ENCODE results near the gene CC2D2A. TPM values are rescaled to one million over a fixed set of nuclear protein-coding genes. Genes with fewer than 3 reads are reported as not detected.

The CC2D2A gene
- total and polyA plus RNA-seq, 2 experiments from 2014 or later, result 13.9 to 15.8 TPM

- H3K27me3 Mint-ChIP-seq (ENCODE audit: insufficient read depth, low read depth, poor library complexity), result peaks cover 3% of the 10 kb centered on the region
- no peaks in the 10 kb centered on the region for H3K79me2 ChIP-seq (replicated peaks; ENCODE audit: insufficient read depth)
- no peaks in the 10 kb centered on the region for H4K20me1 ChIP-seq (replicated peaks; ENCODE audit: insufficient read depth)
- H3K4me3 Mint-ChIP-seq, result no peak overlapping the region
- no peak overlapping the region for H3K4me2 ChIP-seq
- no peaks in the 10 kb centered on the region for H3K36me3 Mint-ChIP-seq (ENCODE audit: low read depth)
- no peak overlapping the region for H3K27ac Mint-ChIP-seq
- H3K27me3 ChIP-seq (ENCODE audit: insufficient read depth), result no peaks in the 10 kb centered on the region
- no peak overlapping the region for H3K4me3 ChIP-seq
- no peaks in the 10 kb centered on the region for H3K4me1 ChIP-seq (ENCODE audit: insufficient read depth)
- H2AFZ ChIP-seq, result no peak overlapping the region
- ATAC-seq (no peak), DNase-seq (ENCODE audit: low spot score) (no peak)
- TF ChIP-seq CTCF (conservative IDR thresholded peaks at IDR 0.05; ENCODE audit: low read depth in 2 of 2), result no peak
- TF ChIP-seq STAT1 (IDR thresholded peaks at IDR 0.05; ENCODE audit: unreplicated experiment), result no peak
- TF ChIP-seq EZH2phosphoT487 (IDR thresholded peaks at IDR 0.05; ENCODE audit: unreplicated experiment), result no peak
- no peak for TF ChIP-seq ZNF331 (CRISPR knock-in tag; IDR thresholded peaks at IDR 0.05; ENCODE audit: low read depth)
- TF ChIP-seq CREB1 (CRISPR knock-in tag; IDR thresholded peaks at IDR 0.05; ENCODE audit: low read depth), result no peak
- TF ChIP-seq REST (IDR thresholded peaks at IDR 0.05; ENCODE audit: unreplicated experiment), result no peak
- TF ChIP-seq, protein P1, sequence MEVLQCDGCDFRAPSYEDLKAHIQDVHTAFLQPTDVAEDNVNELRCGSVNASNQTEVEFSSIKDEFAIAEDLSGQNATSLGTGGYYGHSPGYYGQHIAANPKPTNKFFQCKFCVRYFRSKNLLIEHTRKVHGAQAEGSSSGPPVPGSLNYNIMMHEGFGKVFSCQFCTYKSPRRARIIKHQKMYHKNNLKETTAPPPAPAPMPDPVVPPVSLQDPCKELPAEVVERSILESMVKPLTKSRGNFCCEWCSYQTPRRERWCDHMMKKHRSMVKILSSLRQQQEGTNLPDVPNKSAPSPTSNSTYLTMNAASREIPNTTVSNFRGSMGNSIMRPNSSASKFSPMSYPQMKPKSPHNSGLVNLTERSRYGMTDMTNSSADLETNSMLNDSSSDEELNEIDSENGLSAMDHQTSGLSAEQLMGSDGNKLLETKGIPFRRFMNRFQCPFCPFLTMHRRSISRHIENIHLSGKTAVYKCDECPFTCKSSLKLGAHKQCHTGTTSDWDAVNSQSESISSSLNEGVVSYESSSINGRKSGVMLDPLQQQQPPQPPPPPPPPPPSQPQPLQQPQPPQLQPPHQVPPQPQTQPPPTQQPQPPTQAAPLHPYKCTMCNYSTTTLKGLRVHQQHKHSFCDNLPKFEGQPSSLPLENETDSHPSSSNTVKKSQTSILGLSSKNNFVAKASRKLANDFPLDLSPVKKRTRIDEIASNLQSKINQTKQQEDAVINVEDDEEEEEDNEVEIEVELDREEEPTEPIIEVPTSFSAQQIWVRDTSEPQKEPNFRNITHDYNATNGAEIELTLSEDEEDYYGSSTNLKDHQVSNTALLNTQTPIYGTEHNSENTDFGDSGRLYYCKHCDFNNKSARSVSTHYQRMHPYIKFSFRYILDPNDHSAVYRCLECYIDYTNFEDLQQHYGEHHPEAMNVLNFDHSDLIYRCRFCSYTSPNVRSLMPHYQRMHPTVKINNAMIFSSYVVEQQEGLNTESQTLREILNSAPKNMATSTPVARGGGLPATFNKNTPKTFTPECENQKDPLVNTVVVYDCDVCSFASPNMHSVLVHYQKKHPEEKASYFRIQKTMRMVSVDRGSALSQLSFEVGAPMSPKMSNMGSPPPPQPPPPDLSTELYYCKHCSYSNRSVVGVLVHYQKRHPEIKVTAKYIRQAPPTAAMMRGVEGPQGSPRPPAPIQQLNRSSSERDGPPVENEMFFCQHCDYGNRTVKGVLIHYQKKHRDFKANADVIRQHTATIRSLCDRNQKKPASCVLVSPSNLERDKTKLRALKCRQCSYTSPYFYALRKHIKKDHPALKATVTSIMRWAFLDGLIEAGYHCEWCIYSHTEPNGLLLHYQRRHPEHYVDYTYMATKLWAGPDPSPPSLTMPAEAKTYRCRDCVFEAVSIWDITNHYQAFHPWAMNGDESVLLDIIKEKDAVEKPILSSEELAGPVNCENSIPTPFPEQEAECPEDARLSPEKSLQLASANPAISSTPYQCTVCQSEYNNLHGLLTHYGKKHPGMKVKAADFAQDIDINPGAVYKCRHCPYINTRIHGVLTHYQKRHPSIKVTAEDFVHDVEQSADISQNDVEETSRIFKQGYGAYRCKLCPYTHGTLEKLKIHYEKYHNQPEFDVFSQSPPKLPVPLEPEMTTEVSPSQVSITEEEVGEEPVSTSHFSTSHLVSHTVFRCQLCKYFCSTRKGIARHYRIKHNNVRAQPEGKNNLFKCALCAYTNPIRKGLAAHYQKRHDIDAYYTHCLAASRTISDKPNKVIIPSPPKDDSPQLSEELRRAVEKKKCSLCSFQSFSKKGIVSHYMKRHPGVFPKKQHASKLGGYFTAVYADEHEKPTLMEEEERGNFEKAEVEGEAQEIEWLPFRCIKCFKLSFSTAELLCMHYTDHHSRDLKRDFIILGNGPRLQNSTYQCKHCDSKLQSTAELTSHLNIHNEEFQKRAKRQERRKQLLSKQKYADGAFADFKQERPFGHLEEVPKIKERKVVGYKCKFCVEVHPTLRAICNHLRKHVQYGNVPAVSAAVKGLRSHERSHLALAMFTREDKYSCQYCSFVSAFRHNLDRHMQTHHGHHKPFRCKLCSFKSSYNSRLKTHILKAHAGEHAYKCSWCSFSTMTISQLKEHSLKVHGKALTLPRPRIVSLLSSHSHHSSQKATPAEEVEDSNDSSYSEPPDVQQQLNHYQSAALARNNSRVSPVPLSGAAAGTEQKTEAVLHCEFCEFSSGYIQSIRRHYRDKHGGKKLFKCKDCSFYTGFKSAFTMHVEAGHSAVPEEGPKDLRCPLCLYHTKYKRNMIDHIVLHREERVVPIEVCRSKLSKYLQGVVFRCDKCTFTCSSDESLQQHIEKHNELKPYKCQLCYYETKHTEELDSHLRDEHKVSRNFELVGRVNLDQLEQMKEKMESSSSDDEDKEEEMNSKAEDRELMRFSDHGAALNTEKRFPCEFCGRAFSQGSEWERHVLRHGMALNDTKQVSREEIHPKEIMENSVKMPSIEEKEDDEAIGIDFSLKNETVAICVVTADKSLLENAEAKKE (CRISPR knock-in tag; IDR thresholded peaks at IDR 0.05), result no peak
- TF ChIP-seq POLR2AphosphoS5 (IDR thresholded peaks at IDR 0.05; ENCODE audit: low read depth), result no peak
- TF ChIP-seq EZH2 (IDR thresholded peaks at IDR 0.05; ENCODE audit: low read depth, unreplicated experiment), result no peak
- no peak for TF ChIP-seq JUNB (IDR thresholded peaks at IDR 0.05; ENCODE audit: unreplicated experiment)
- no peak for TF ChIP-seq NANOG (IDR thresholded peaks at IDR 0.05; ENCODE audit: borderline replicate concordance)
- no peaks in the 10 kb centered on the region for H3K36me3 ChIP-seq (ENCODE audit: insufficient read depth)
- no peaks in the 10 kb centered on the region for H3F3A ChIP-seq (replicated peaks; ENCODE audit: low read depth)
- H3K4me1 Mint-ChIP-seq, result peaks cover 5% of the 10 kb centered on the region
- H3K9me3 Mint-ChIP-seq, result no peaks in the 10 kb centered on the region; the same call in 2 of the 3 replicates
- no peaks in the 10 kb centered on the region for H3K9me2 ChIP-seq (ENCODE audit: insufficient read depth)
- H3K27ac ChIP-seq (ENCODE audit: low read depth), result no peak overlapping the region
Measured at GRCh38 chr4:15425520-15425919, 44.2 kb upstream of the CC2D2A start.
